GM12874 (cell line): Measurements from ENCODE around the gene IL6ST.

ENCODE experiments used
- CTCF ChIP-seq: IDR thresholded peaks from 2 replicates; pipeline ENCODE4 v1.5.1; 2011; ENCODE audit warnings: low read depth, mild to moderate bottlenecking, control low read depth, low read length, moderate library complexity; ENCODE audit not compliant: insufficient read depth

IL6ST gene

GRCh38 chr5:55988979-55989638 is 5.7 kb downstream of the IL6ST start:
- no peak for TF ChIP-seq CTCF

- TF ChIP-seq CTCF: no peak
Observed at GRCh38 chr5:55986931-55987330, 7.8 kb downstream of the IL6ST start.

GRCh38 chr5:55985181-55985580 is 9.6 kb downstream of the IL6ST start:
- TF ChIP-seq CTCF: no peak

GRCh38 chr5:55983986-55984385 is 10.8 kb downstream of the IL6ST start:
- no peak for TF ChIP-seq CTCF

- no peak for TF ChIP-seq CTCF
Observed at GRCh38 chr5:55982957-55983381, 11.8 kb downstream of the IL6ST start.

- TF ChIP-seq CTCF: no peak
Observed at GRCh38 chr5:55973296-55973695, 21.5 kb downstream of the IL6ST start.

GRCh38 chr5:55969956-55970355 is 24.8 kb downstream of the IL6ST start:
- no peak for TF ChIP-seq CTCF

GRCh38 chr5:55966284-55966683 is 28.5 kb downstream of the IL6ST start:
- no peak for TF ChIP-seq CTCF
